ENCODE data around the gene ZNF574. TPM values are rescaled to one million over a fixed set of nuclear protein-coding genes. Genes with fewer than 3 reads are reported as not detected.

ZNF574 gene
- total RNA-seq, 1 experiment from 2014 or later = 15.7 TPM

GRCh38 chr19:42074513-42075363 lies 1.2 kb upstream of the ZNF574 start:
- BruUV-seq (replicated peaks) = no TSS peak
- intact Hi-C loops (cut with micrococcal nuclease; ENCODE audit: unreplicated experiment) (no loop called here), in situ Hi-C loops (cut with HindIII; ENCODE audit: low pct_unique_long_range_greater_than_20kb, low sequenced_read_pairs) (no loop called here)
- Histone ChIP-seq H3K9me3 (ENCODE audit: control insufficient read depth, insufficient read depth, low read depth, low read length) (no peaks in the 10 kb centered on the region), H3K4me1 (ENCODE audit: control insufficient read depth, insufficient read depth, low read length) (no peaks in the 10 kb centered on the region; the same call in 1 of the 2 replicates), H3K36me3 (ENCODE audit: control insufficient read depth, insufficient read depth, low read length) (peaks cover 2% of the 10 kb centered on the region; the same call in 1 of the 2 replicates), H3K4me3 (ENCODE audit: low read depth in 2 of 2, low read length in 2 of 2) (peak overlapping the region; percentile 84 to 92), H3K27ac (ENCODE audit: low read length) (peak overlapping the region; percentile 99), H3K27me3 (ENCODE audit: control insufficient read depth, insufficient read depth, low read length) (no peaks in the 10 kb centered on the region)
- ATAC-seq (no peak), DNase-seq (ENCODE audit: low read depth, low spot score) (no peak)
- ChIA-PET CTCF (no interaction called here), POLR2A (no interaction called here)
- TF ChIP-seq POLR2AphosphoS5 (IDR thresholded peaks at IDR 0.05; ENCODE audit: low read depth, low read length) (no peak), TCF7L2 (IDR thresholded peaks at IDR 0.05; ENCODE audit: low read depth, low read length) (no peak), CTCF (IDR thresholded peaks at IDR 0.05) (no peak)

DNA sequence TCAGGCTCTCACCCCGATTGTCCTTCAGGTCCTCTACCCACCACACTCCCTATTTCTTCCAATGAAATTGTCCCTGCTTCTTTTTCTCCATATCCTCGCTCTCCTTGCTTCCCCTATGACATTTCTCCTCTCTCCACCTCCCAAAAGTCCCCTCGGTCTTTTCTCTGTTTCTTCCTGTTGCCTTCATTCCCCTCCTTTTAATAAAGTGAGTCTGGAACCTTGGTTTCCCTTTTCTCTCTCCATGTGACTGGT lies 676 bp upstream of the ZNF574 start:
- intact Hi-C loops (cut with micrococcal nuclease; ENCODE audit: unreplicated experiment) = no loop called here
- no peaks in the 10 kb centered on the region for H3K27me3 ChIP-seq (ENCODE audit: control insufficient read depth, insufficient read depth, low read length)
- in situ Hi-C loops (cut with HindIII; ENCODE audit: low pct_unique_long_range_greater_than_20kb, low sequenced_read_pairs) = no loop called here
- no peak for DNase-seq (ENCODE audit: low read depth, low spot score)
- TF ChIP-seq POLR2AphosphoS5 (IDR thresholded peaks at IDR 0.05; ENCODE audit: low read depth, low read length) (no peak), CTCF (IDR thresholded peaks at IDR 0.05) (no peak), TCF7L2 (IDR thresholded peaks at IDR 0.05; ENCODE audit: low read depth, low read length) (no peak), SIN3A (IDR thresholded peaks at IDR 0.05; ENCODE audit: borderline replicate concordance, insufficient read depth, low read depth, low read length) (no peak)
- TF ChIP-seq, protein P1, sequence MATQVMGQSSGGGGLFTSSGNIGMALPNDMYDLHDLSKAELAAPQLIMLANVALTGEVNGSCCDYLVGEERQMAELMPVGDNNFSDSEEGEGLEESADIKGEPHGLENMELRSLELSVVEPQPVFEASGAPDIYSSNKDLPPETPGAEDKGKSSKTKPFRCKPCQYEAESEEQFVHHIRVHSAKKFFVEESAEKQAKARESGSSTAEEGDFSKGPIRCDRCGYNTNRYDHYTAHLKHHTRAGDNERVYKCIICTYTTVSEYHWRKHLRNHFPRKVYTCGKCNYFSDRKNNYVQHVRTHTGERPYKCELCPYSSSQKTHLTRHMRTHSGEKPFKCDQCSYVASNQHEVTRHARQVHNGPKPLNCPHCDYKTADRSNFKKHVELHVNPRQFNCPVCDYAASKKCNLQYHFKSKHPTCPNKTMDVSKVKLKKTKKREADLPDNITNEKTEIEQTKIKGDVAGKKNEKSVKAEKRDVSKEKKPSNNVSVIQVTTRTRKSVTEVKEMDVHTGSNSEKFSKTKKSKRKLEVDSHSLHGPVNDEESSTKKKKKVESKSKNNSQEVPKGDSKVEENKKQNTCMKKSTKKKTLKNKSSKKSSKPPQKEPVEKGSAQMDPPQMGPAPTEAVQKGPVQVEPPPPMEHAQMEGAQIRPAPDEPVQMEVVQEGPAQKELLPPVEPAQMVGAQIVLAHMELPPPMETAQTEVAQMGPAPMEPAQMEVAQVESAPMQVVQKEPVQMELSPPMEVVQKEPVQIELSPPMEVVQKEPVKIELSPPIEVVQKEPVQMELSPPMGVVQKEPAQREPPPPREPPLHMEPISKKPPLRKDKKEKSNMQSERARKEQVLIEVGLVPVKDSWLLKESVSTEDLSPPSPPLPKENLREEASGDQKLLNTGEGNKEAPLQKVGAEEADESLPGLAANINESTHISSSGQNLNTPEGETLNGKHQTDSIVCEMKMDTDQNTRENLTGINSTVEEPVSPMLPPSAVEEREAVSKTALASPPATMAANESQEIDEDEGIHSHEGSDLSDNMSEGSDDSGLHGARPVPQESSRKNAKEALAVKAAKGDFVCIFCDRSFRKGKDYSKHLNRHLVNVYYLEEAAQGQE (IDR thresholded peaks at IDR 0.05; ENCODE audit: insufficient read depth in 1 of 2, low read depth in 2 of 2, low read length in 1 of 2) = no peak
- ChIA-PET POLR2A (no interaction called here), CTCF (no interaction called here)
- H3K4me1 ChIP-seq (ENCODE audit: control insufficient read depth, insufficient read depth, low read length) = no peaks in the 10 kb centered on the region; the same call in 1 of the 2 replicates
- BruUV-seq (replicated peaks) = TSS peak; percentile 99
- peak overlapping the region; percentile 99 for H3K27ac ChIP-seq (ENCODE audit: low read length)
- no peaks in the 10 kb centered on the region for H3K9me3 ChIP-seq (ENCODE audit: control insufficient read depth, insufficient read depth, low read depth, low read length)
- no peak for ATAC-seq
- peaks cover 2% of the 10 kb centered on the region; the same call in 1 of the 2 replicates for H3K36me3 ChIP-seq (ENCODE audit: control insufficient read depth, insufficient read depth, low read length)
- peak overlapping the region; percentile 84 to 92 for H3K4me3 ChIP-seq (ENCODE audit: low read depth in 2 of 2, low read length in 2 of 2)
